CMK (cell line): ENCODE measurements around the gene ARSJ.
"Not testable (repeated sequence)": the region's sequence is repeated elsewhere in the genome, so short reads cannot be mapped to it uniquely, and the experiment has no call there.

Experiments used
- DNase-seq: peaks from one replicate; pipeline ENCODE4 v3.0.0-alpha.2; 2010; ENCODE audit warnings: low read depth

ARSJ gene

DNA sequence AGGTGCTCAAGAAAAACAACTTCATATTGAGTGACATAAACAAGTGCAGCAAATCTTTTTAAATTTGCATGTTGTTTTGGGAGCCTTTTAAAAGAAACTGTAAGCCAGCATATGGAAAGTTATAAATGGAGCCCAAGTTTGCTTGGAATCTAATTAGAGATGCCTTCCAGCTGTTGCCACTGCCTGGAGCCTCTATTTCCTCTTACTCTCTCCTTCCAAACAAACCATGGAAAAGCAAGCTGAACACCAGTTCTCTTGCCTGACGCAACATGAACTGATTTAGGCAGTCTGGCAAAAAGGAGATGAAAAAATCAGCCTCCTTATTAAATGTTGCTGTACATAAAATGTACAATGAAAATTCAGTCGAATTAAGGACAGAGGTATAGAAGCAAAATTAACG, 21.5 kb downstream of the ARSJ start:
- no peak for DNase-seq

GRCh38 chr4:113955948-113956347, 23.5 kb downstream of the ARSJ start:
- DNase-seq, result no peak

GRCh38 chr4:113955411-113955810, 24.0 kb downstream of the ARSJ start:
- DNase-seq, result no peak

DNA sequence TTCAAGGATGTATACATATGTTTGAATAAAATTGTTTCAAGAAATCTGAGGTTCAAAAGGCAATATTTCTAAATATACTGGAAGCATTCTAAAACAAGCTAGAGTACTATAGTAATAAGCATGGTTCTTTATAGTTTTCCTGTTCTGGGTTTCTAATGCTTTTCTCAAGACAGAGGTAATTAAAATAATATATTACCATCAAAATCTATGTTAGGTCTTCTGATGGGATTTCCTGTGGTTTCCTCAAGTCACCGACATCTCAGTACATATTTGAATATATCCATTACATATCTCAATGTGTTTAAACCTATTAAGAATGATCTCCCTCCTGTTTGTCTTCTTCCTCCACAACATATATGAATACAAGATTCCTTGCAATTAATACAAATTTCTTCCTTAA, 25.6 kb downstream of the ARSJ start:
- no peak for DNase-seq

DNA sequence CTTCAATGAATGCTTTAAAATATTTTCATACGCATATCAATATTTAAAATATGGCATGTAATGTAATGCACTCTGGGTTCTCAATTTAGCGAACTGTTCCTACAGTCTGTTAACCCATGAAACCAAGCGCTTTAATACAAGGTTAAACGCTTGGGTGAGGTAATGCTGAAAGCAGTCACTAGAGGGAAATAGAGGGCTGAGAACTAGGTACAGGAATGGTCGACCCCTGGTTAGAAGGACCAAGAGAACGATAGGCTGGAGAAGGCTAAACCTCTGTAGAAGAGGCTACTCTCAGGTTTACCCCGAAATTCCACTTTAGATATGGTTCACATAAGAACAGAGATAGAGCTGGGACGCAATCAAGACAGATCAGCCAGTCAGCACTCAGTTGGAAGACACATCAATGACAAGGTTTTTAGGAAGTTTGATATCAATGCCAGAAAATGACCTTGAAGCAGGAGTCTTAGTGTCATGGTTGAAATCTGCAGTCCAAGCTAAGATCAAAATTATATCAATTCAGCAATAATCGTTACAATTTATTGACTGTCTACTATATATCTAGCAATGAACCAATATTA, 26.9 kb downstream of the ARSJ start:
- no peak for DNase-seq

GRCh38 chr4:113951263-113951662, 28.2 kb downstream of the ARSJ start:
- DNase-seq, result no peak

DNA sequence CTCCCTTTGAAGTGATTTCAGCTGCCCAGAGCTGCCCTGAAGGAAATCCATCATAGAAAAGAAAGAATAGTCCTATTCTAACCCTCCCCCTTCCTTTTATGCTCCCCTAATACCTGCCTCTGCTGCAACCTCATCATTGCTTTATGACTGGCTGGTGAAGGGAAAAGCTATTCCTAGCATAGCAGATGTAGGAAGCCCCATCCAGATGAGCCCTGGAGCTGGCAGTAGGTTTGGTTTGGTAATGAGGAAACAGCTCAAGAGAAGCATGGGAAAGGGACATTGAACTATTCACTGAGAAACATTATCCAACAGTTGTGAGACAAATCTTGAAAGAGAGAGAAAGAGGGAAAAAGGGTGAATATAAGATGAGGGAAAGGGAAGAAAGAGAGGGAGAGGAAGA, 29.2 kb downstream of the ARSJ start:
- DNase-seq, result no peak

DNA sequence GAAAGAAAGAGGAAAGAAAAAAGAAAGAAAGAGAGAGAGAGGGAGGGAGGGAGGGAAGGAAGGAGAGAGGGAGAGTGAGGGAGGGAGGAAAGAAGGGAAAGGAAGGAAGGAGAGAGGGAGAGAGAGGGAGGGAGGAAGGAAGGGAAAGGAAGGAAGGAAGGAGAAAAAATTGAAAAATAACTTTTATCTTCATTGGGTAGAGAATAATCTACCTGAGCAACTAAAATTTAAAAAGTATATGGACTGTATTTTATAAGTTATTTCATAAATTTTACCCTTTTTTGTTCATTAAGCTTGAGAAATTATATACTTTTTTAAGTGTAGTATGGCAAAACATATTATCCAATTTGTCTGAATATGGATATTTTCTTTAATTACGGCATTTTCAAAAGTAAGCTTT, 32.0 kb downstream of the ARSJ start:
- DNase-seq, result no peak

GRCh38 chr4:113945906-113946305, 33.5 kb downstream of the ARSJ start:
- DNase-seq, result no peak

DNA sequence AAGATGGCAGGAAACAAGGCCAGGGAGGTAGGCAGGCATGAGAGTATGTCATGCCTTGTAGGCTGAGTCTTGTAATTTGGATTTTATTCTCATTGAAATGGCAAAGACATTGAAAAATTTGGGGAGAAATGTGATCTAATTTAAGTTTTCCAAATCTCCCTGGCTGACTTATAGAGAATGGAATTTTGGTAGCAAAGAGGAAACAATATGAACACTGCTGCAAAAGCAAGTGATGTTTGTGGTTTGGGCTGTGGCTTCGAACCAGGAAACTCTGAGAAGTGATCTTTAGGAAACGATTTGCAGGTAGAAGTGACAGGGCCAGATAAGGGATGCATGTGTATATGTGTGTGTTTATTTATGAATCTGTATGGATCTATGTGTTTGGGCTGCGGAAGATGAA, 35.6 kb downstream of the ARSJ start:
- no peak for DNase-seq

DNA sequence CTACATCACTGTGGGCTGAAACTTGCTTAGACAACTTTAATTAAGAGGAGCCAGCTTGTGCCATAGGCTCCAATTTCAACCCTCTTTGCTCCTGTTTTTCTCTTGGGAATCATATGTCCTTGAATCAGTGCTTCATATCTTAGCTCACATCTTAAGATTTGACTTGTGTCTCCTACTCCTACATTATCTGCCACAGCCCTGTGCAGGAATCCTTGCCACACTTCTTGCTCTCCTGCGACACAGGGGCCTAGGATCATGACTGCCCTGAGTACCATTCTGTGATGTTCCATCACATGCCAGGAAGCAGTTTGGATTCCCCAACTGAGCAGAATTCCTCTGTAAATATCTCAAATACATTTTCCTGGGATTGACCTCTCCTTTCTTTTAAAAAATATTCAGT, 36.4 kb downstream of the ARSJ start:
- no peak for DNase-seq

- DNase-seq, result no peak
Observed at GRCh38 chr4:113941836-113942235, 37.6 kb downstream of the ARSJ start.

DNA sequence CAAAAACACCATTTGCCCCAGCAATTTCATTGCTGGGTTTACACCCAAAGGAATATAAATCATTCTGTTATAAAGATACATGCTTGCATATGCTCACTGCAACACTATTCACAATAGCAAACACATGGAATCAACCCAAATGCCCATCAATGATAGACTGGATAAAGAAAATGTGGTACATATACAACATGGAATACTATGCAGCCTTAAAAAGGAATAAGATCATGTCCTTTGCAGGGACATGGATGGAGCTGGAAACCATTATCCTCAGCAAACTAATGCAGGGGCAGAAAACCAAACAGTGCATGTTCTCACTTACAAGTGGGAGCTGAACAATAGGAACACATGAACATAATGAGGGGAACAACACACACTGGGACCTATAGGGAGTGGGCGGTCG, 39.3 kb downstream of the ARSJ start:
- not testable (repeated sequence) for DNase-seq

DNA sequence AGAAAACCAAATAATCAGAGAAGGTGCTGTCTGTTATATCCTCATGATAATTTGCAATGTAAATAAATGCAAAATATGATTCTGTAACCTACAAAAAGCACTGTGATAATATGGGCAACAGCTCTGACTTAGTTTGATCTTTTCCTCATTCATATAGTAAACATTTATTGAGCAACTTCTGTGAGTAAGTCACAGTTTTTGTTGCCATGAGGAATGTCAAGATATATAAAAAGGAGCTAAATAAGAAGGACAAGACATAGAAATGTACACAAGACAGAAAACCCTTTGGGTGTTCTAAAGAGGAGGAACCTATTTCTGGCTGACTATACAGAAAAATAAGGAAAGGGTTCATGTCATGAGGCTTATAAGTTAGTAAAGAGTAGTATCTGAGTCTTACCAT, 44.3 kb downstream of the ARSJ start:
- DNase-seq, result no peak

GRCh38 chr4:113924706-113925105, 54.7 kb downstream of the ARSJ start:
- not testable (repeated sequence) for DNase-seq

GRCh38 chr4:113921089-113921794, 58.2 kb downstream of the ARSJ start:
- no peak for DNase-seq

DNA sequence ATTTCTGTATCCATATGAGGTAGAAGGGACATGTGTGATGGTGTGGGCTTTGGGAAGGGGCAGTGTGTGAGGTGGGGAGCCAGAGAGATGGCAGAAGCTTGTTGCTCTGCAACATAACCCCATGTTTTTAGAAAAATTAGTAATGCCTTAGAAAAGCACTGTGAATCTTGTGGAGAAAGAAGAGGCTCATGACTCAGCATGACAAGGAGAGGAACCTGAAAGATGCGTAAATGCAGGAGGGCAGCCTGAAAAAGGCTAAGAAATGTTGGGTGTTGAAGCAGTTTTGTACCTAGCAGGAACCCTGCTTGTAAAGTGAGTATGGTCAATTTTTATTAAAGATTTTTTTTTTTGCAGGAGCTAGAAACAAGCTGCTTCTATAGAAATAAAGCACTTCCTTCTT, 59.8 kb downstream of the ARSJ start:
- no peak for DNase-seq

DNA sequence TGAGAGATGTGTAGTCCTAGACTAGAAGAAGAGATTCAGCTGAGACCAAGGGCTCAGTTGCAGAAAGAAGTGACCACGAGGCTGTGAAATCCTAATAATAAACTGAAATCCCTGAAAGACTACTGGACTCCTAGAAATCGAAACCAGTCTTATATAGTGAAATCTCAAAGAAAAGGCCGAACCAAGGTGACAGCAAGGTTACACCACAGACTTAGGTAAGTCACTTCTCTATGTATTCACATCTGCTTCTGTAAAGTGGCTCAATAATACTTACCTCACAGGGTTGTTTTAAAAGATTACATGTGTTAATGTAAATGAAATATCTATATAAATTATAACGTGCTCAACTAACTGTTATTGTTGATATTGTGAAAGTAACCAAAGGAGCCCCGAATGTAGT, 60.3 kb downstream of the ARSJ start:
- no peak for DNase-seq

GRCh38 chr4:113908829-113909228, 70.6 kb downstream of the ARSJ start:
- no peak for DNase-seq

GRCh38 chr4:113907559-113907958, 71.9 kb downstream of the ARSJ start:
- DNase-seq, result no peak

GRCh38 chr4:113905301-113905700, 74.1 kb downstream of the ARSJ start:
- no peak for DNase-seq

- DNase-seq, result no peak
Observed at GRCh38 chr4:113904877-113905276, 74.6 kb downstream of the ARSJ start.

- DNase-seq, result no peak
Observed at GRCh38 chr4:113901994-113902787, 77.3 kb downstream of the ARSJ start.
